GM19043 (cell line): Measurements from ENCODE around the gene TMEM132D.
"Not testable (repeated sequence)": the region's sequence is repeated elsewhere in the genome, so short reads cannot be mapped to it uniquely, and the experiment has no call there.

Experiments
- ATAC-seq: cut with Tn5 transposase; IDR thresholded peaks from one replicate; pipeline ENCODE4 v1.9.1; 2021; ENCODE audit warnings: low read depth; ENCODE audit not compliant: unreplicated experiment

The TMEM132D gene

GRCh38 chr12:129207084-129207483 lies 696.7 kb downstream of the TMEM132D start:
- no peak for ATAC-seq

- ATAC-seq = no peak
Observed at GRCh38 chr12:129203456-129203855, 700.4 kb downstream of the TMEM132D start.

GRCh38 chr12:129202109-129202814 lies 701.6 kb downstream of the TMEM132D start:
- no peak for ATAC-seq

- no peak for ATAC-seq
Observed at GRCh38 chr12:129201029-129201428, 702.8 kb downstream of the TMEM132D start.

GRCh38 chr12:129200576-129200975 lies 703.2 kb downstream of the TMEM132D start:
- ATAC-seq = no peak

GRCh38 chr12:129196927-129197326 lies 706.9 kb downstream of the TMEM132D start:
- no peak for ATAC-seq

- no peak for ATAC-seq
Observed at GRCh38 chr12:129195081-129195480, 708.7 kb downstream of the TMEM132D start.

GRCh38 chr12:129193263-129193871 lies 710.5 kb downstream of the TMEM132D start:
- ATAC-seq = no peak

- no peak for ATAC-seq
Observed at GRCh38 chr12:129190827-129191226, 713.0 kb downstream of the TMEM132D start.

- not testable (repeated sequence) for ATAC-seq
Observed at GRCh38 chr12:129189879-129190278, 713.9 kb downstream of the TMEM132D start.

- ATAC-seq = no peak
Observed at GRCh38 chr12:129186952-129187351, 716.9 kb downstream of the TMEM132D start.

- no peak for ATAC-seq
Observed at GRCh38 chr12:129185855-129186254, 718.0 kb downstream of the TMEM132D start.

- ATAC-seq = no peak
Observed at GRCh38 chr12:129184127-129184928, 719.5 kb downstream of the TMEM132D start.

- no peak for ATAC-seq
Observed at GRCh38 chr12:129179941-129180553, 723.8 kb downstream of the TMEM132D start.

- ATAC-seq = no peak
Observed at GRCh38 chr12:129169928-129170327, 733.9 kb downstream of the TMEM132D start.

GRCh38 chr12:129163861-129164260 lies 740.0 kb downstream of the TMEM132D start:
- no peak for ATAC-seq

- ATAC-seq = no peak
Observed at GRCh38 chr12:129163461-129163860, 740.4 kb downstream of the TMEM132D start.

- ATAC-seq = no peak
Observed at GRCh38 chr12:129162805-129163204, 741.0 kb downstream of the TMEM132D start.

GRCh38 chr12:129161511-129161910 lies 742.3 kb downstream of the TMEM132D start:
- no peak for ATAC-seq

GRCh38 chr12:129160282-129160681 lies 743.5 kb downstream of the TMEM132D start:
- ATAC-seq = no peak
